OCI-LY3 (cell line): ENCODE measurements around the gene CTRB2.

Experiments used
- H2AFZ ChIP-seq: fragments of 200-600, 300-600 bp; shearing (Covaris generic); 2 replicates; pipeline ENCODE4 v1.6.0; 2014; ENCODE audit warnings: antibody characterized with exemption, low read depth, low read length
- H3K27ac ChIP-seq: fragments of 200-600, 300-600 bp; sonication (generic); 2 replicates; pipeline ENCODE4 v1.5.1; 2014; ENCODE audit warnings: mild to moderate bottlenecking, low read length, moderate library complexity, mixed read lengths
- H3K27me3 ChIP-seq: fragments of 200-600, 300-600 bp; sonication (generic); 2 replicates; pipeline ENCODE4 v1.6.1; 2014; ENCODE audit warnings: low read depth, low read length, mixed read lengths
- H3K36me3 ChIP-seq: fragments of 200-600, 300-600 bp; sonication (generic); replicated peaks from 2 replicates; pipeline ENCODE3; 2014; ENCODE audit warnings: low read depth, low read length, mixed read lengths
- H3K4me1 ChIP-seq: fragments of 300-600, 200-600 bp; sonication (generic); 2 replicates; pipeline ENCODE4 v1.6.1; 2014; ENCODE audit warnings: low read length, mixed read lengths
- H3K4me2 ChIP-seq: fragments of 200-600, 300-600 bp; sonication (generic); 2 replicates; pipeline ENCODE4 v1.6.1; 2014; ENCODE audit warnings: low read length, mixed read lengths
- H3K4me3 ChIP-seq: fragments of 300-600, 200-600 bp; sonication (generic); 2 replicates; pipeline ENCODE4 v1.5.1; 2014; ENCODE audit warnings: antibody characterized with exemption, mild to moderate bottlenecking, low read length, moderate library complexity
- H3K79me2 ChIP-seq: fragments of 300-600, 200-600 bp; shearing (Covaris generic); 2 replicates; pipeline ENCODE4 v1.6.1; 2014; ENCODE audit warnings: mild to moderate bottlenecking, low read length, mixed read lengths
- H3K9ac ChIP-seq: fragments of 300-600, 200-600 bp; shearing (Covaris generic); 2 replicates; pipeline ENCODE4 v1.6.0; 2014; ENCODE audit warnings: mild to moderate bottlenecking, low read length, moderate library complexity
- H3K9me3 ChIP-seq: fragments of 200-600, 300-600 bp; shearing (Covaris generic); 2 replicates; pipeline ENCODE4 v1.6.1; 2014; ENCODE audit warnings: low read length, mixed read lengths; ENCODE audit not compliant: insufficient read depth
- H4K20me1 ChIP-seq: fragments of 200-600, 300-600 bp; sonication (generic); 2 replicates; pipeline ENCODE4 v1.6.1; 2016; ENCODE audit warnings: low read length, mixed read lengths; ENCODE audit not compliant: insufficient read depth
- CTCF ChIP-seq: fragments of 200-600, 300-600 bp; sonication (generic); IDR thresholded peaks from 2 replicates; pipeline ENCODE4 v1.5.1; 2014; ENCODE audit warnings: antibody characterized with exemption, low read length, low read depth
- EZH2phosphoT487 ChIP-seq: fragments of 200-600 bp; shearing (Covaris generic); IDR thresholded peaks from 2 replicates; pipeline ENCODE4 v1.6.1; 2018; ENCODE audit warnings: antibody characterized with exemption, mixed run types, low read depth

The CTRB2 gene

GRCh38 chr16:75233611-75233938, 26.6 kb upstream of the CTRB2 start:
- H3K4me2 ChIP-seq, result no peak overlapping the region
- H3K9ac ChIP-seq, result no peak overlapping the region
- no peaks in the 10 kb centered on the region for H3K36me3 ChIP-seq
- H3K27me3 ChIP-seq, result peaks cover 4% of the 10 kb centered on the region
- H3K4me3 ChIP-seq, result no peak overlapping the region
- TF ChIP-seq EZH2phosphoT487, result no peak
- no peak for TF ChIP-seq CTCF
- no peak overlapping the region for H3K27ac ChIP-seq
- no peaks in the 10 kb centered on the region for H3K9me3 ChIP-seq
- H4K20me1 ChIP-seq, result peaks cover 3% of the 10 kb centered on the region; the same call in 1 of the 2 replicates
- no peak overlapping the region for H2AFZ ChIP-seq
- H3K4me1 ChIP-seq, result no peaks in the 10 kb centered on the region
- no peaks in the 10 kb centered on the region for H3K79me2 ChIP-seq

- H3K9me3 ChIP-seq, result no peaks in the 10 kb centered on the region
- no peaks in the 10 kb centered on the region for H3K4me1 ChIP-seq
- no peak overlapping the region for H2AFZ ChIP-seq
- no peak overlapping the region for H3K4me2 ChIP-seq
- no peaks in the 10 kb centered on the region for H4K20me1 ChIP-seq
- no peak overlapping the region for H3K4me3 ChIP-seq
- TF ChIP-seq EZH2phosphoT487, result no peak
- TF ChIP-seq CTCF, result no peak
- no peaks in the 10 kb centered on the region for H3K36me3 ChIP-seq
- H3K9ac ChIP-seq, result no peak overlapping the region
- H3K79me2 ChIP-seq, result no peaks in the 10 kb centered on the region
- peaks cover 11% of the 10 kb centered on the region for H3K27me3 ChIP-seq
- H3K27ac ChIP-seq, result no peak overlapping the region
Observed at GRCh38 chr16:75231570-75231969, 24.6 kb upstream of the CTRB2 start.

- no peak overlapping the region for H3K27ac ChIP-seq
- no peaks in the 10 kb centered on the region for H3K36me3 ChIP-seq
Observed at GRCh38 chr16:75230471-75231110, 23.6 kb upstream of the CTRB2 start.

More at GRCh38 chr16:75230471-75231110, 23.6 kb upstream of the CTRB2 start:
- no peak overlapping the region for H2AFZ ChIP-seq
- no peak overlapping the region for H3K4me2 ChIP-seq
- H3K9me3 ChIP-seq, result no peaks in the 10 kb centered on the region
- H3K79me2 ChIP-seq, result no peaks in the 10 kb centered on the region
- no peak overlapping the region for H3K9ac ChIP-seq
- H3K4me3 ChIP-seq, result no peak overlapping the region
- peaks cover 11% of the 10 kb centered on the region for H3K27me3 ChIP-seq
- H3K4me1 ChIP-seq, result no peaks in the 10 kb centered on the region
- no peak for TF ChIP-seq CTCF
- no peak for TF ChIP-seq EZH2phosphoT487
- H4K20me1 ChIP-seq, result no peaks in the 10 kb centered on the region
